HepG2 (cell line): Measurements from ENCODE around the gene TOM1L2.

Source experiments
- BHLHE40 ChIP-seq: IDR thresholded peaks from 2 replicates; pipeline ENCODE4 v1.6.1; 2011; ENCODE audit warnings: low read length, improper control_type of control experiment
- HINFP ChIP-seq: sonication (generic); formaldehyde crosslinking; IDR thresholded peaks from 2 replicates; pipeline ENCODE4 v1.4.0; 2020; ENCODE audit warnings: low read depth, mild to moderate bottlenecking, missing genetic modification reagents
- REST ChIP-seq, 2 experiments: IDR thresholded peaks; 2 replicates each; pipeline ENCODE4 v1.6.1; 2011 to 2012; ENCODE audit warnings: low read length in 2 of 2, borderline replicate concordance in 1 of 2, low read depth in 1 of 2, mild to moderate bottlenecking in 1 of 2, moderate library complexity in 1 of 2
- SP1 ChIP-seq, 2 experiments: fragments of 450-650 bp in 1 of 2; sonication (generic) in 1 of 2; formaldehyde crosslinking in 1 of 2; IDR thresholded peaks; 2 replicates each; pipeline versions ENCODE4 v1.4.0 to v1.6.1; 2016 to 2020; ENCODE audit warnings: missing genetic modification reagents in 1 of 2
- ZNF263 ChIP-seq: sonication (generic); formaldehyde crosslinking; IDR thresholded peaks from 2 replicates; pipeline ENCODE4 v1.4.0; 2020; ENCODE audit warnings: missing genetic modification reagents
- ZNF510 ChIP-seq: sonication (generic); formaldehyde crosslinking; IDR thresholded peaks from 2 replicates; pipeline ENCODE4 v1.4.0; 2020; ENCODE audit warnings: low read depth, mild to moderate bottlenecking, missing genetic modification reagents
- ZNF781 ChIP-seq: sonication (generic); formaldehyde crosslinking; IDR thresholded peaks from 2 replicates; pipeline ENCODE4 v1.5.1; 2020; ENCODE audit warnings: borderline replicate concordance, mild to moderate bottlenecking, missing genetic modification reagents; ENCODE audit errors: not compliant biosample characterization
- ZNF792 ChIP-seq: IDR thresholded peaks from 2 replicates; pipeline ENCODE4 v1.6.1; 2016

- TF ChIP-seq ZNF781 (CRISPR knock-in tag) (no peak), ZNF263 (CRISPR knock-in tag) (no peak), REST (IDR thresholded peaks at IDR 0.05; ENCODE audit: borderline replicate concordance in 1 of 2, low read depth in 1 of 2, low read length in 2 of 2) (no peak), ZNF792 (CRISPR knock-in tag) (no peak), HINFP (CRISPR knock-in tag) (no peak), SP1 (IDR thresholded peaks at IDR 0.05) (no peak), SP1 (CRISPR knock-in tag; IDR thresholded peaks at IDR 0.05) (no peak), BHLHE40 (no peak), ZNF510 (CRISPR knock-in tag) (no peak)
Observed at GRCh38 chr17:17830269-17830567, 142.0 kb downstream of the TOM1L2 start.
